H9 (cell line): ENCODE results near the gene TSPO. TPM values are rescaled to one million over a fixed set of nuclear protein-coding genes. Genes with fewer than 3 reads are reported as not detected.

Experiments used
- DNase-seq: peaks from one replicate; pipeline ENCODE4 v3.0.0-alpha.2; 2017
- H2AFZ ChIP-seq: one replicate; pipeline ENCODE4 v1.6.1; 2013; ENCODE audit warnings: mild to moderate bottlenecking, low read length, control low read depth, moderate library complexity
- H2AK5ac ChIP-seq: 2 replicates; pipeline ENCODE4 v1.6.1; 2013; ENCODE audit warnings: low read length, control low read depth, mixed read lengths; ENCODE audit not compliant: insufficient read length
- H2BK120ac ChIP-seq: one replicate; pipeline ENCODE4 v1.6.1; 2013; ENCODE audit warnings: low read depth, mild to moderate bottlenecking, low read length, control low read depth, inconsistent platforms; ENCODE audit not compliant: poor library complexity, severe bottlenecking
- H2BK12ac ChIP-seq: 2 replicates; pipeline ENCODE4 v1.6.1; 2013; ENCODE audit warnings: low read length, control low read depth, mixed read lengths, low read depth; ENCODE audit not compliant: insufficient read length
- H2BK15ac ChIP-seq: 2 replicates; pipeline ENCODE4 v1.6.1; 2013; ENCODE audit warnings: low read depth, low read length, control low read depth
- H2BK20ac ChIP-seq: one replicate; pipeline ENCODE4 v1.6.1; 2013; ENCODE audit warnings: low read depth, mild to moderate bottlenecking, low read length, control low read depth, inconsistent platforms; ENCODE audit not compliant: poor library complexity, severe bottlenecking
- H2BK5ac ChIP-seq: 2 replicates; pipeline ENCODE4 v1.6.1; 2013; ENCODE audit warnings: low read length, control low read depth, mixed read lengths; ENCODE audit not compliant: insufficient read length
- H3K14ac ChIP-seq: 2 replicates; pipeline ENCODE4 v1.6.1; 2013; ENCODE audit warnings: low read length, control low read depth; ENCODE audit not compliant: insufficient read depth
- H3K18ac ChIP-seq: 2 replicates; pipeline ENCODE4 v1.6.1; 2013; ENCODE audit warnings: low read depth, mild to moderate bottlenecking, mixed read lengths, low read length, control low read depth; ENCODE audit not compliant: insufficient read length
- H3K23ac ChIP-seq: 2 replicates; pipeline ENCODE4 v1.6.1; 2013; ENCODE audit warnings: low read length, control low read depth, mixed read lengths, low read depth; ENCODE audit not compliant: insufficient read length
- H3K23me2 ChIP-seq: 2 replicates; pipeline ENCODE4 v1.6.1; 2013; ENCODE audit warnings: low read depth, mild to moderate bottlenecking, mixed read lengths, low read length, control low read depth; ENCODE audit not compliant: insufficient read length, poor library complexity, severe bottlenecking
- H3K27ac ChIP-seq: 2 replicates; pipeline ENCODE4 v1.5.1; 2013; ENCODE audit warnings: low read length, control low read depth, mixed read lengths, low read depth; ENCODE audit not compliant: insufficient read length
- H3K27me3 ChIP-seq: 2 replicates; pipeline ENCODE4 v1.6.1; 2013; ENCODE audit warnings: low read length, control low read depth, inconsistent platforms; ENCODE audit not compliant: insufficient read depth
- H3K4ac ChIP-seq: 2 replicates; pipeline ENCODE4 v1.6.1; 2013; ENCODE audit warnings: low read depth, mild to moderate bottlenecking, control low read depth, inconsistent platforms, low read length, moderate library complexity
- H3K4me1 ChIP-seq: 2 replicates; pipeline ENCODE4 v1.6.1; 2013; ENCODE audit warnings: low read length, control low read depth, inconsistent platforms; ENCODE audit not compliant: insufficient read depth
- H3K4me2 ChIP-seq: 2 replicates; pipeline ENCODE4 v1.6.1; 2013; ENCODE audit warnings: low read length, control low read depth, mixed read lengths; ENCODE audit not compliant: insufficient read length, insufficient read depth
- H3K56ac ChIP-seq: 2 replicates; pipeline ENCODE4 v1.6.1; 2013; ENCODE audit warnings: low read depth, mild to moderate bottlenecking, mixed read lengths, low read length, control low read depth; ENCODE audit not compliant: insufficient read length
- H3K79me1 ChIP-seq: 2 replicates; pipeline ENCODE4 v1.6.1; 2013; ENCODE audit warnings: low read depth, mild to moderate bottlenecking, moderate library complexity, low read length, control low read depth, inconsistent platforms; ENCODE audit not compliant: insufficient read depth, poor library complexity, severe bottlenecking
- H3K79me2 ChIP-seq: 2 replicates; pipeline ENCODE4 v1.6.1; 2013; ENCODE audit warnings: low read length, control low read depth, inconsistent platforms; ENCODE audit not compliant: insufficient read depth
- H3K9ac ChIP-seq: 2 replicates; pipeline ENCODE4 v1.6.1; 2013; ENCODE audit warnings: low read length, control low read depth, mixed read lengths; ENCODE audit not compliant: insufficient read length; ENCODE audit errors: extremely low read depth
- H3K9me3 ChIP-seq: one replicate; pipeline ENCODE4 v1.6.1; 2013; ENCODE audit warnings: low read depth, low read length, inconsistent platforms; ENCODE audit not compliant: control insufficient read depth
- H3T11ph ChIP-seq: one replicate; pipeline ENCODE4 v1.6.1; 2013; ENCODE audit warnings: mild to moderate bottlenecking, low read length, control low read depth, inconsistent platforms
- H4K20me1 ChIP-seq: one replicate; pipeline ENCODE4 v1.6.1; 2013; ENCODE audit not compliant: control insufficient read depth, insufficient read length, insufficient read depth
- H4K5ac ChIP-seq: 2 replicates; pipeline ENCODE4 v1.6.1; 2013; ENCODE audit warnings: low read depth, mild to moderate bottlenecking, mixed read lengths, low read length, control low read depth; ENCODE audit not compliant: insufficient read length
- H4K8ac ChIP-seq: replicated peaks from 2 replicates; pipeline ENCODE4 v1.6.1; 2013; ENCODE audit warnings: low read length, control low read depth, mixed read lengths, low read depth; ENCODE audit not compliant: insufficient read length
- H4K91ac ChIP-seq: 2 replicates; pipeline ENCODE4 v1.6.1; 2013; ENCODE audit warnings: low read depth, mild to moderate bottlenecking, moderate library complexity, mixed read lengths, low read length, control low read depth; ENCODE audit not compliant: insufficient read length
- H3K27ac Mint-ChIP-seq, 3 experiments: 2 replicates in 2 of 3; 3 replicates in 1 of 3; pipeline ENCODE4 v1.8.0; 2020 to 2021; ENCODE audit warnings: mixed read lengths in 3 of 3, mild to moderate bottlenecking in 1 of 3, moderate library complexity in 1 of 3
- H3K27me3 Mint-ChIP-seq: 2 replicates; pipeline ENCODE4 v1.8.0; 2021; ENCODE audit warnings: low read depth, mild to moderate bottlenecking, moderate library complexity, mixed read lengths
- H3K36me3 Mint-ChIP-seq, 3 experiments: 2 replicates in 2 of 3; 3 replicates in 1 of 3; pipeline ENCODE4 v1.8.0; 2020 to 2021; ENCODE audit warnings: low read depth in 3 of 3, mixed read lengths in 3 of 3; ENCODE audit not compliant: insufficient read depth in 1 of 3
- H3K4me1 Mint-ChIP-seq, 2 experiments: 2 replicates each; pipeline ENCODE4 v1.8.0; 2020; ENCODE audit warnings: mixed read lengths in 2 of 2
- H3K4me3 Mint-ChIP-seq, 2 experiments: 2 replicates in 1 of 2; 3 replicates in 1 of 2; pipeline ENCODE4 v1.8.0; 2020 to 2021; ENCODE audit warnings: mild to moderate bottlenecking in 2 of 2, mixed read lengths in 2 of 2, moderate library complexity in 1 of 2
- H3K9me3 Mint-ChIP-seq, 2 experiments: 2 replicates in 1 of 2; 3 replicates in 1 of 2; pipeline ENCODE4 v1.8.0; 2020; ENCODE audit warnings: mild to moderate bottlenecking in 2 of 2, mixed read lengths in 2 of 2, moderate library complexity in 1 of 2
- CTCF ChIP-seq: fragments of 200-600 bp; sonication (generic); conservative IDR thresholded peaks from 3 replicates; pipeline ENCODE4 v1.8.0; 2021; ENCODE audit warnings: antibody characterized with exemption, mild to moderate bottlenecking
- WGBS: extraction: QIAGEN DNeasy Blood & Tissue Kit; methylation state at CpG from one replicate; pipeline ENCODE4 v1.1.7; 2013; ENCODE audit warnings: missing lambda C conversion rate, low lambda C conversion rate, mixed read lengths; ENCODE audit not compliant: insufficient read length; ENCODE audit errors: extremely low coverage; 5-methylcytosine and 5-hydroxymethylcytosine counted together
- total RNA-seq: library from RNA; stranded (reverse); gene quantifications from 2 replicates; pipeline ENCODE4 v1.2.1, GENCODE V29; 2021

The TSPO gene
- total RNA-seq, 1 experiment from 2014 or later = 14.8 TPM

GRCh38 chr22:43181321-43182076 lies 30.1 kb downstream of the TSPO start:
- no peak for DNase-seq
- no peak overlapping the region for H3K23ac ChIP-seq
- Mint-ChIP-seq H3K4me3 (no peak overlapping the region), H3K36me3 (peaks cover 31 to 56% (median 49%) of the 10 kb centered on the region in 3 experiments), H3K27ac (no peak overlapping the region; a peak in 1 of 7 replicates), H3K27me3 (no peaks in the 10 kb centered on the region), H3K9me3 (no peaks in the 10 kb centered on the region), H3K4me1 (peaks cover 15 to 17% of the 10 kb centered on the region in 2 experiments)
- peaks cover 4% of the 10 kb centered on the region; the same call in 1 of the 2 replicates for H3K4me1 ChIP-seq
- H3K56ac ChIP-seq = no peak overlapping the region
- H4K20me1 ChIP-seq = no peaks in the 10 kb centered on the region
- no peak overlapping the region for H3K27ac ChIP-seq
- H4K8ac ChIP-seq = no peak overlapping the region
- H3K4me2 ChIP-seq = no peak overlapping the region
- peaks cover 8% of the 10 kb centered on the region for H3K23me2 ChIP-seq
- no peak overlapping the region for H3K9ac ChIP-seq
- H3K4ac ChIP-seq = no peak overlapping the region
- WGBS = no CpG with 5 or more reads among the region's 13 CpGs
- H4K91ac ChIP-seq = no peak overlapping the region
- no peak overlapping the region for H3T11ph ChIP-seq
- no peak overlapping the region for H2BK120ac ChIP-seq
- no peak overlapping the region for H3K14ac ChIP-seq
- H2BK15ac ChIP-seq = no peak overlapping the region
- H3K79me2 ChIP-seq = peaks cover 7% of the 10 kb centered on the region
- H3K18ac ChIP-seq = no peak overlapping the region
- no peaks in the 10 kb centered on the region for H3K27me3 ChIP-seq
- no peak for TF ChIP-seq CTCF
- H3K9me3 ChIP-seq = no peaks in the 10 kb centered on the region
- no peak overlapping the region for H2BK20ac ChIP-seq
- no peak overlapping the region for H2AK5ac ChIP-seq
- H4K5ac ChIP-seq = no peak overlapping the region
- H2BK12ac ChIP-seq = no peak overlapping the region
- H2AFZ ChIP-seq = no peak overlapping the region
- H3K79me1 ChIP-seq = no peaks in the 10 kb centered on the region
- no peak overlapping the region for H2BK5ac ChIP-seq
